Keratinocyte (primary cell): ENCODE results near the gene CELA2B.

Experiments used
- EZH2 ChIP-seq: IDR thresholded peaks from one replicate; pipeline ENCODE4 v1.6.1; 2012; ENCODE audit warnings: inconsistent platforms, mild to moderate bottlenecking, low read length, moderate library complexity
- TF ChIP-seq, protein P1 (sequence below), 3 experiments: IDR thresholded peaks in 1 of 3; conservative IDR thresholded peaks in 1 of 3; optimal IDR thresholded peaks in 1 of 3; 2 replicates in 2 of 3; 3 replicates in 1 of 3; pipeline versions ENCODE3 to v1.5.1; 2011; ENCODE audit warnings: low read length in 3 of 3, mild to moderate bottlenecking in 3 of 3, moderate library complexity in 2 of 3, control low read depth in 1 of 3, inconsistent platforms in 1 of 3; ENCODE audit not compliant: insufficient read depth in 2 of 3; ENCODE audit errors: extremely low read depth in 1 of 3

DNA sequence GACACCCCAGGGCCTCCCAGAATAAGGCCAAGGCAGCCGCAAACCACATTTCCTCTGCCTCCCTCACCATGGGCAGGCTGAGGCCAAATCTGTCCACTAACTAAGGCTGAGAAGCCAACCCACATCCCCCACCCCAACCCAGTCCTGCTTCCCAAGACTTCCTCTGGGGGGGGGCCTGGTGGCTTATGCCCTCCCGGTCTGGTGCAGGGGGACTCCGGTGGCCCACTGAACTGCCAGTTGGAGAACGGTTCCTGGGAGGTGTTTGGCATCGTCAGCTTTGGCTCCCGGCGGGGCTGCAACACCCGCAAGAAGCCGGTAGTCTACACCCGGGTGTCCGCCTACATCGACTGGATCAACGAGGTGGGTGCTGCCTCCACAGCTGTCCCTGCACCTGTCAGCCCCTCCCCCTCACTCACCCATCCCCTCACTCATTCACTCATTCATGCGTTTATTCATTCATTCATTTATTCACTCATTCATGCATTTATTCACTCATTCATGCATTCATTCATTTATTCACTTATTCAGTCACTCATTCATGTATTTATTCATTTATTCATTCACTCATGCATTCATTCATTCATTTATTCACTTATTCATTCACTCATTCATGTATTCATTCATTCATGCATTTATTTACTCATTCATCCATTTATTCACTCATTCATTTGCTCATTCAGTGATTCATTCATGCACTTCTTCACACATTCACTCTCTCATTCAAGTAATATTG is 30.3 kb upstream of the CELA2B start:
- TF ChIP-seq EZH2, result no peak
- TF ChIP-seq, protein P1, sequence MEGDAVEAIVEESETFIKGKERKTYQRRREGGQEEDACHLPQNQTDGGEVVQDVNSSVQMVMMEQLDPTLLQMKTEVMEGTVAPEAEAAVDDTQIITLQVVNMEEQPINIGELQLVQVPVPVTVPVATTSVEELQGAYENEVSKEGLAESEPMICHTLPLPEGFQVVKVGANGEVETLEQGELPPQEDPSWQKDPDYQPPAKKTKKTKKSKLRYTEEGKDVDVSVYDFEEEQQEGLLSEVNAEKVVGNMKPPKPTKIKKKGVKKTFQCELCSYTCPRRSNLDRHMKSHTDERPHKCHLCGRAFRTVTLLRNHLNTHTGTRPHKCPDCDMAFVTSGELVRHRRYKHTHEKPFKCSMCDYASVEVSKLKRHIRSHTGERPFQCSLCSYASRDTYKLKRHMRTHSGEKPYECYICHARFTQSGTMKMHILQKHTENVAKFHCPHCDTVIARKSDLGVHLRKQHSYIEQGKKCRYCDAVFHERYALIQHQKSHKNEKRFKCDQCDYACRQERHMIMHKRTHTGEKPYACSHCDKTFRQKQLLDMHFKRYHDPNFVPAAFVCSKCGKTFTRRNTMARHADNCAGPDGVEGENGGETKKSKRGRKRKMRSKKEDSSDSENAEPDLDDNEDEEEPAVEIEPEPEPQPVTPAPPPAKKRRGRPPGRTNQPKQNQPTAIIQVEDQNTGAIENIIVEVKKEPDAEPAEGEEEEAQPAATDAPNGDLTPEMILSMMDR (optimal IDR thresholded peaks at IDR 0.05 in 1 of 3, IDR thresholded peaks at IDR 0.05 in 1 of 3, conservative IDR thresholded peaks at IDR 0.05 in 1 of 3; ENCODE audit: extremely low read depth in 1 of 3, insufficient read depth in 2 of 3, low read length in 3 of 3), result no peak
